Measurements from ENCODE around the gene CDYL2.

Gene CDYL2

DNA sequence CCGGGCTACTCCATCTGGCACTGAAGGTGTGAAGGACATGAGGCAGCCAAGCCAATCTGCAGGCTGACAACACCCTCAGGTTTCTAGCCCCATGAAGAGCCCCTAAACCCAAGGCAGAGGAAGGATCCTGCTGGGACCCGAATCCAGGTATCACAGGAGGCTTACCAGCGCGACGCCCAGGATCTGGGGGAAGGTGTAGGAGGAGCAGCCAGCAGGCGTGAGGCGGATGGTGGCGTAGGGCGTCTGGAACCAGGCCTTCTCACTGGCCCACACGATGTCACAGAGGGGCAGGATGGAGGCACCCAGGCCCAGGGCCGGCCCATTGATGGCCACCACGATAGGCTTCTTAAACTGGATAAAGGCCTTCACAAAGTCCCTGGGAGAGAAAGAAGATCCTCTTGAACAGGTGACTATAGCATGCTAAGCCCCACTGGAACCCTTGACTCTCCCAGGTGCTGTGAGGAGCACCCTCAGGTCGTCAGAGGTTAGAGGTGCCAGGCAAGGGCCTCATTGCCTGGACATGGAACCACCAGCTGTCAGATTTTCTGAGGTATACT, 191.9 kb downstream of the CDYL2 start:
- no peaks in the 10 kb centered on the region for H3K9me3 ChIP-seq (ENCODE audit: control insufficient read depth, insufficient read depth, low read length)
- no peaks in the 10 kb centered on the region for H3K36me3 ChIP-seq (ENCODE audit: control insufficient read depth, low read length)
- H3K9me2 ChIP-seq (replicated peaks; ENCODE audit: control insufficient read depth, low read length): no peaks in the 10 kb centered on the region
- H3K4me1 ChIP-seq (ENCODE audit: control insufficient read depth, low read length): no peaks in the 10 kb centered on the region
- H3K79me2 ChIP-seq (ENCODE audit: control insufficient read depth, low read length): no peaks in the 10 kb centered on the region
- no peaks in the 10 kb centered on the region for H3K27me3 ChIP-seq (ENCODE audit: control insufficient read depth, low read length)
- TF ChIP-seq, protein P1, sequence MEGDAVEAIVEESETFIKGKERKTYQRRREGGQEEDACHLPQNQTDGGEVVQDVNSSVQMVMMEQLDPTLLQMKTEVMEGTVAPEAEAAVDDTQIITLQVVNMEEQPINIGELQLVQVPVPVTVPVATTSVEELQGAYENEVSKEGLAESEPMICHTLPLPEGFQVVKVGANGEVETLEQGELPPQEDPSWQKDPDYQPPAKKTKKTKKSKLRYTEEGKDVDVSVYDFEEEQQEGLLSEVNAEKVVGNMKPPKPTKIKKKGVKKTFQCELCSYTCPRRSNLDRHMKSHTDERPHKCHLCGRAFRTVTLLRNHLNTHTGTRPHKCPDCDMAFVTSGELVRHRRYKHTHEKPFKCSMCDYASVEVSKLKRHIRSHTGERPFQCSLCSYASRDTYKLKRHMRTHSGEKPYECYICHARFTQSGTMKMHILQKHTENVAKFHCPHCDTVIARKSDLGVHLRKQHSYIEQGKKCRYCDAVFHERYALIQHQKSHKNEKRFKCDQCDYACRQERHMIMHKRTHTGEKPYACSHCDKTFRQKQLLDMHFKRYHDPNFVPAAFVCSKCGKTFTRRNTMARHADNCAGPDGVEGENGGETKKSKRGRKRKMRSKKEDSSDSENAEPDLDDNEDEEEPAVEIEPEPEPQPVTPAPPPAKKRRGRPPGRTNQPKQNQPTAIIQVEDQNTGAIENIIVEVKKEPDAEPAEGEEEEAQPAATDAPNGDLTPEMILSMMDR (IDR thresholded peaks at IDR 0.05; ENCODE audit: low read depth, low read length, poor library complexity, severe bottlenecking): no peak
- no peak for TF ChIP-seq EZH2phosphoT487 (IDR thresholded peaks at IDR 0.05; ENCODE audit: borderline replicate concordance, low read length)
- H3F3A ChIP-seq (ENCODE audit: control insufficient read depth, insufficient read depth): no peaks in the 10 kb centered on the region
- H3K4me2 ChIP-seq (ENCODE audit: low read length): no peak overlapping the region
- H4K20me1 ChIP-seq (ENCODE audit: control insufficient read depth, insufficient read depth, low read depth, low read length): no peaks in the 10 kb centered on the region
- H3K4me3 ChIP-seq (ENCODE audit: low read length): no peak overlapping the region
- no peak overlapping the region for H3K27ac ChIP-seq (ENCODE audit: low read depth, low read length)

DNA sequence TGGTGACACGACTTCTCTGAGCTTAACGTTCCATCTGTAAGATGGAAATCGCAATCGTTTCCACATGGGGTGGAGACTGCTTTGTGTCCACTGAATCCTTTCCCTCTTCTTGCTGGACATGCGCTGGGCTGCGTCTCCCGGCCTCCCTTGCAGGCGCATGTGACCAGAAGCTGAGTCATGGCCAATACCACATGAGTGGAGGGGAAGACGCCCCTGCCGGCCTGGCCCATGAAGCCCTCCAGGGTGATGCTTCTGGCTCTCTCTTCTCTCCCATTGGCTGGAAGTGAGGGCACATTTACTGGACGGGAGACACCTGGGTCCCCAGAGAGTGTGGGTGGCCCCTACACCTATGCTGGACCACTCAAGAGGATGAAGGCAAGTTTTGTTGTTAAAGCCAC, 192.5 kb downstream of the CDYL2 start:
- H3K9me3 ChIP-seq (ENCODE audit: control insufficient read depth, insufficient read depth, low read length): no peaks in the 10 kb centered on the region
- no peak overlapping the region for H3K4me2 ChIP-seq (ENCODE audit: low read length)
- H3K9me2 ChIP-seq (replicated peaks; ENCODE audit: control insufficient read depth, low read length): no peaks in the 10 kb centered on the region
- H3K4me3 ChIP-seq (ENCODE audit: low read length): no peak overlapping the region
- no peaks in the 10 kb centered on the region for H3K4me1 ChIP-seq (ENCODE audit: control insufficient read depth, low read length)
- TF ChIP-seq, protein P1 (IDR thresholded peaks at IDR 0.05; ENCODE audit: low read depth, low read length, poor library complexity, severe bottlenecking): no peak
- TF ChIP-seq EZH2phosphoT487 (IDR thresholded peaks at IDR 0.05; ENCODE audit: borderline replicate concordance, low read length): no peak
- no peaks in the 10 kb centered on the region for H3F3A ChIP-seq (ENCODE audit: control insufficient read depth, insufficient read depth)
- H3K27ac ChIP-seq (ENCODE audit: low read depth, low read length): no peak overlapping the region
- no peaks in the 10 kb centered on the region for H3K36me3 ChIP-seq (ENCODE audit: control insufficient read depth, low read length)
- H4K20me1 ChIP-seq (ENCODE audit: control insufficient read depth, insufficient read depth, low read depth, low read length): no peaks in the 10 kb centered on the region
- H3K79me2 ChIP-seq (ENCODE audit: control insufficient read depth, low read length): no peaks in the 10 kb centered on the region
- H3K27me3 ChIP-seq (ENCODE audit: control insufficient read depth, low read length): no peaks in the 10 kb centered on the region

DNA sequence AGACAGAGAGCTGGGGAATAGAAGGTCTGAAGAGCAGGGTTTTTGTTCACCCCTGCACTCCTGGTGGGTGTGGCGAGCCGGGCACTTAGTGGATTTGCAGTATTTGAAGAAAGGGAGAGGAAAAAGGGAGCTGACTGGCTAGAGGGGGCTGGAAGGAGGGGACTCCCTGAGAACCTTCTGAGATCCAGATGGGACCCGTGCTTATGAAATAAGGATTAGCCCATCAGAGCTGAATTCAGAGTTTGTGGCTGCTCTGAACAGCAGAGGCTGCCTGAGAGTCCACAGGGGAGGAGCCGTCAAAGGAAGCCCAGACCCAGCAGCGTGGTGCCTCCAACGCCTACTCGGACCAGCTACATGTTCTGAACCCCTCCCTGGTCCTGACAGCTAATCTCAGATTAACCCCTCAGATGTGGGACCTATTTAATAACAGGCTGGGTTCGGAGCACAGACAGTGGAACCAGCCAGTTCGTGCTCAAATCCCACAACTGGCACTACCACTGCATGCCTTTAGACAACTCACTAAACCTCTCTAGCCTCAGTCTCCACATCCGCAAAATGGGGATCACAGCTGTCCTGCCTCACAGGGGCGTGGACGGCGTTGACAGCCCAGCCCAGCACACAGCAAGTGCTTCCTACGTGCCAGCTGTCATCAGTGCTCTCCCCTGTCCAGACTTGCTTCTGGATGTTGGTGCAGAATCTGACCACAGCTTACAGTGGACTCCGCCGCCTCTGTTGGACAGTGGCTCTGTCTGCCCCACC, 193.0 kb downstream of the CDYL2 start:
- H3K27me3 ChIP-seq (ENCODE audit: control insufficient read depth, low read length): no peaks in the 10 kb centered on the region
- H3F3A ChIP-seq (ENCODE audit: control insufficient read depth, insufficient read depth): no peaks in the 10 kb centered on the region
- H3K27ac ChIP-seq (ENCODE audit: low read depth, low read length): no peak overlapping the region
- H3K36me3 ChIP-seq (ENCODE audit: control insufficient read depth, low read length): no peaks in the 10 kb centered on the region
- H3K9me3 ChIP-seq (ENCODE audit: control insufficient read depth, insufficient read depth, low read length): no peaks in the 10 kb centered on the region
- no peaks in the 10 kb centered on the region for H4K20me1 ChIP-seq (ENCODE audit: control insufficient read depth, insufficient read depth, low read depth, low read length)
- H3K9me2 ChIP-seq (replicated peaks; ENCODE audit: control insufficient read depth, low read length): no peaks in the 10 kb centered on the region
- no peak for TF ChIP-seq EZH2phosphoT487 (IDR thresholded peaks at IDR 0.05; ENCODE audit: borderline replicate concordance, low read length)
- TF ChIP-seq, protein P1 (IDR thresholded peaks at IDR 0.05; ENCODE audit: low read depth, low read length, poor library complexity, severe bottlenecking): no peak
- peaks cover 1% of the 10 kb centered on the region; the same call in 1 of the 2 replicates for H3K4me1 ChIP-seq (ENCODE audit: control insufficient read depth, low read length)
- no peak overlapping the region for H3K4me3 ChIP-seq (ENCODE audit: low read length)
- no peaks in the 10 kb centered on the region for H3K79me2 ChIP-seq (ENCODE audit: control insufficient read depth, low read length)
- no peak overlapping the region for H3K4me2 ChIP-seq (ENCODE audit: low read length)

Measured in DOHH2 (cell line).